ENCODE measurements around the gene IMP4.

IMP4 gene

DNA sequence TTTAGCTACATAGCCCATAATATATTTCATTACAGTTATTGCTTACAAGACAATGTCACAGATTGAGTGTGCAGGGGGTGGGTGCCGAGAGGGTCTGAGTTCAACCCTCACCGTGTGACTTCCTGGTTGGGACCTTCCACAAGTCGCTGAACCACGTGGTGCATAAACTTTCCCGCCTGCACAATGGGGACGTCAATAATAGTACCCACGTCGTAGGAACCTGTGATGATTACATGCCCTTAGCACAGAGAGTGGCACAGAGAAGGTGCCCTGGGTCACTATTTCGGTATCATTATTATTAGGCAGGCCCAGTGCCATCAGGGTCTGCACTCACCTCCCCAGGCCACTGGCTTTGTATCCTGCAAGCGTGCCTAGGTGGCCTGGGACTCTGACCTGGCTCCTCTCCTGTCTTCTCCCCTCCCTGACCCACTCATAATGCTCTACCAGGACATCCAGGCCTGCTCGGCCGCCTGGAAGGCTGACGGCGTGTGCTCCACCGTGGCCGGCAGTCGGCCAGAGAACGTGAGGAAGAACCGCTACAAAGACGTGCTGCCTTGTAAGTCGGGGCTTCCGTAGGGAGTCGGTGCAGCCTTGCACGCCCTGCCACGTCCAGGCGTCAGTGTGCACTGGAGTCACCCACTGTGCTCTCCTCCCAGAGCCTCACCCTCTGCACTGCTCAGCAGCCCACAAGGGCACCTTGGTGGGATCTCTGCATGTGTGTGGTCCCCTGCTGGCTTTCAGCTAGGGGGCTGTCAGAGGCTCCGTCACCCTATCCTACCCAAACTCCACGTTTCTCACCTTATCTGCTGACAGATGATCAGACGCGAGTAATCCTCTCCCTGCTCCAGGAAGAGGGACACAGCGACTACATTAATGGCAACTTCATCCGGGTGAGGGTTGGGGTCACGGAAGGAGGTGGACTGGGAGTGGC, 16.0 kb downstream of the IMP4 start:
- DNase-seq = no peak

DNA sequence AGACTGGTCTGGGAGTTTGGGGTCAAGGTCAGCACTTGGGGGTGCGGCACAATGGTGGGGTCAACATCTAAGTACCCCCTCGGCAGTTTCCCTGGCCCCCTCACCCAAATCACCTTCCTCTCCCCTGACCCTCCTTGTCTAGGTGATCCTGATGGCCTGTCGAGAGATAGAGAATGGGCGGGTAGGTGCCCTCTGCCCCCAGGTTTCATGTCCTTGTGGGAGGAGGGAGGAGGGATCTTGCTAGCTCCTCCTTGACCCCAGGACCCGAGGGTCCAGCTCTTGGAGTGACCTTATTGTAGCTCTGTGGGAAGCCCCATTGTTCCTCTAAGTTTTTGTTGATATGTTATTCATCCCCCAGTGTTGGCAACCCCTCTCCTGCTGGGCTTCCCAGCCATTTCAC, 16.8 kb downstream of the IMP4 start:
- no peak for DNase-seq

DNA sequence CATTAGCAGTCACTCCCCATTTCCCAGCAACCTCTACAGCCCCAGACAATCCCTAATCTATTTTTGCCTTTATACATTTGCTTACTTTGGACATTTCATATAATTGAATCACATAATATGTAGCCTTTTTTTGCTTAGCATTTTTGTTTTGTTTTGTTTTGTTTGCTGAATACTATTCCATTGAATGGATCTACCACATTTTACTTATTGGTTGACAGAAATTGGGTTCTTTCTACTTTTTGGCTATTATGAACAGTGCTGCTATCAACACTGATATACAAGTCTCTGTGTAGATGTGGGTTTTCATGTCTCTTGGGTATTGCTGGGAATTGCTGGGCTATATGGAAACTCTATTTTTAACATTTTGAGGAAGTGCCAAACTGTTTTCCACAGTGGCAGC, 20.8 kb downstream of the IMP4 start:
- DNase-seq = no peak

GRCh38 chr2:130365075-130365474, 22.4 kb downstream of the IMP4 start:
- no peak for DNase-seq

GRCh38 chr2:130365963-130366362, 23.3 kb downstream of the IMP4 start:
- no peak for DNase-seq

- no peak for DNase-seq
Measured at GRCh38 chr2:130366720-130367119, 24.0 kb downstream of the IMP4 start.

DNA sequence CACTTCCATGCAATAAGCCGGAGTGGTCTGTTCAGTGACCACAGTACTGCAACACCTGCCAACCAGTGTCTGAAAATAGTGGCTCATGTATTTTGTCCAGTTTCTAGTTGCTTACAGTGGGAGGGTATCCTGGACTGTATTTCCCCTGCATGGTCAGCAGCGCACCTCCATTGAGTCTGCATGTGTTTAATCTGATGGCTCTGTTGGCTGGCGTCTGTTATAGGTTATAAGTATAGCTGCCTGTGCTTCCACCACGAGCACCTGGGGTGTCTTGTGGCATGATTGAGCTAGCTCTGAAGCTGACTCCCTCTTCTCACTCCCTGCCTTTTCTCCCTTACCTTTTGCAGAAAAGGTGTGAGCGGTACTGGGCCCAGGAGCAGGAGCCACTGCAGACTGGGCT, 26.1 kb downstream of the IMP4 start:
- no peak for DNase-seq

DNA sequence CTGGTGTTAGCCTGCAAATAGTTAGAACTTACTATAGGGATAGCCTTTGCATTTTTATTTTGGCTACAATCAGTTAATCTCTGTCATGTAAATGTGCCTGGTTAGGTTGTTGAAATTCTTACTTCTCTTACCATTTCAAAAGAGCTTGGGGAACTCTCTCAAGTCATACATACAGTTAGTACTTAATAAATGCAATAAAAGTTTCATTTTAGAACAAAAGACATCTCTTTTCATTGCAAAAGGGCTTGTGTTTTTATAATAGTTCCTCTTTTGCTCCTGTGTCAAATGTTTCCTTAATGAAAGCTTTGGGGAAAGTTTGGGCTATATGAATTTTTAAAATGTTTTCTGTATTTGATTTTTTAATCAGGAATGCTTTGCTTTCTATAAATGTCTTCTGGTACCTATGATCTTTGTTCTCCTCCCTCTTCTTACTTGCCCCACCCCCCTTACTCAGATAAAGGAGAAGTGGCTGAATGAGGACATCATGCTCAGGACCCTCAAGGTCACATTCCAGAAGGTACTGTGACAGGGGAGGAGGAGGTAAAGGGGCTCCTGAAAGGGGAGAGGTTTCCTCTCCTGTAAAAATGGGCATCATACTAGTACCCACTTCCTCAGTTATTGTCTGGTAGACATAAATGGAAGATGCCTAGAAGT, 26.7 kb downstream of the IMP4 start:
- DNase-seq = no peak

- DNase-seq = no peak
Measured at GRCh38 chr2:130369965-130370341, 27.3 kb downstream of the IMP4 start.

GRCh38 chr2:130370490-130370889, 27.8 kb downstream of the IMP4 start:
- DNase-seq = no peak

DNA sequence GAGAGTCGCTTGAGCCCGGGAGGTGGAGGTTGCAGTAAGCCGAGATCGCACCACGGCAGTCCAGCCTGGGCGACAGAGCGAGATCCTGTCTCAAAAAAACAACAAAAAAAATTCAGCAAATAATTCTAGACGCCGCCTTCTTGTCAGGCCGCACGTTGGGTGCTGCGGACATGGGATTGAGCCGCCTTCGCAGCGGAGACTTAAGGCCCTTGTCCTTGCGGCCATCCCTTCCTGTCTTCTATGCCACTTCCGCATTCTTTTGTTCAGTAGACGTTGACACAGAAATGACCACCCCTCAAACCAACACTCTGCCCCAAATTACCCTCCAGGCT, 29.0 kb downstream of the IMP4 start:
- DNase-seq = no peak

GRCh38 chr2:130372055-130372832, 29.5 kb downstream of the IMP4 start:
- DNase-seq = peak; percentile 70

GRCh38 chr2:130372833-130373807, 30.4 kb downstream of the IMP4 start:
- DNase-seq = no peak

DNA sequence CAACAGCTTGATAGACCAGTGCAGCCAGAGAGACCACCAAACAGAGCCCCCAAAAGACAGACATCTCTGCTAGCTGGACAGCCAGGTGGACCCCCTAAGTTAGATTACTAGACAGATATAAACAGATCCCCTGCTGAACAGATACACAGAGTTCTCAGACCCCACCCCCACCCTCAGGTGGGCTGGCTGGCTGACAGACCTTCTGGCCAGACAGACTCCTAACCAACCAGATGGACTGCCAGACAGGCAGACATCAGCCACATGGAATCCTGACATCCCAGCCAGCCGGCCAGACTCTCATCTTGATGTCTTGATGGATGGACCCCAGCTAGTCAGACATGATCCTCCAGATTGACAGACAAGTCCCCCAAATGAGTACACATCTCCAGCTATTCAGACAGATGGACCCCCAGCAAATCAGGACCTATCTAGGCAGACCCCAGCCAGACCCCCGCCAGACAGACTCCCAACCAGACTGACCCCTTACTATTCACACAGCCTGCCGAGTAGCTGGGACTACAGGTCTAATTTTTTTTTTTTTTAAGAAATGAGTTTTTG, 31.2 kb downstream of the IMP4 start:
- DNase-seq = no peak

DNA sequence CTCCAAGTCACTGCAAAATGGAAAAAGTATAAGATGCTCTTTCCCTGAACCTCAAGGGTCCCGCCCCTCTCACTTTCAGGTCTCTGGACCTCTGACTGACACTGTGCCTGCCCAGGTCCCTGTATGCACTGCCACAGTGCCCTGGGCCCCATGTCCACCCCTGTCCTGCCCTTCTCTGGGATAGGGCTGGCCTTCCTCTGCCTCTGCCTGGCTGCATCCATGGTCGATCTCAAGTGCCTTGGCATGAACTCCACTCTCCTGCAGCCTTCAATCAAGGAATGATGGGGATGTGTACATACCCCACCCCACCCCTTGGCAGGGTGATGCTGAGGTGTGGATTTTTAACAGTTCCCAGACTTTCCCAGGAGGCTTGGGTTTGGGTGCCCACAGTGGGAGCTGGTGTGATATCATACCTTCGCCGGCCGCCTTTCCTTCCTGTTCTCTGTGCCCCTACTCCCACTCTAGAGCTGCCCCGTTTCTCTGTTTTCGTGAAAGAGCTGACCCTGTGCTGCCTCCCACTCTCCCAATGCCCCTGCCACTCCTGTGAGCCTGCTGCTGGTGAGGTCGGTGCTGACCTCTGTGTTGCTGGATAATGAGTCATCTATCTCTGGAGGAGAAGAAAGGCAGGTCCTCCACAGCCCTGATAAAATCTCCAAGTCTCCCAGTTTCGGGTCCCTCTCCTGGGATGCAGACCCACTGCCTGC, 32.0 kb downstream of the IMP4 start:
- DNase-seq = no peak

DNA sequence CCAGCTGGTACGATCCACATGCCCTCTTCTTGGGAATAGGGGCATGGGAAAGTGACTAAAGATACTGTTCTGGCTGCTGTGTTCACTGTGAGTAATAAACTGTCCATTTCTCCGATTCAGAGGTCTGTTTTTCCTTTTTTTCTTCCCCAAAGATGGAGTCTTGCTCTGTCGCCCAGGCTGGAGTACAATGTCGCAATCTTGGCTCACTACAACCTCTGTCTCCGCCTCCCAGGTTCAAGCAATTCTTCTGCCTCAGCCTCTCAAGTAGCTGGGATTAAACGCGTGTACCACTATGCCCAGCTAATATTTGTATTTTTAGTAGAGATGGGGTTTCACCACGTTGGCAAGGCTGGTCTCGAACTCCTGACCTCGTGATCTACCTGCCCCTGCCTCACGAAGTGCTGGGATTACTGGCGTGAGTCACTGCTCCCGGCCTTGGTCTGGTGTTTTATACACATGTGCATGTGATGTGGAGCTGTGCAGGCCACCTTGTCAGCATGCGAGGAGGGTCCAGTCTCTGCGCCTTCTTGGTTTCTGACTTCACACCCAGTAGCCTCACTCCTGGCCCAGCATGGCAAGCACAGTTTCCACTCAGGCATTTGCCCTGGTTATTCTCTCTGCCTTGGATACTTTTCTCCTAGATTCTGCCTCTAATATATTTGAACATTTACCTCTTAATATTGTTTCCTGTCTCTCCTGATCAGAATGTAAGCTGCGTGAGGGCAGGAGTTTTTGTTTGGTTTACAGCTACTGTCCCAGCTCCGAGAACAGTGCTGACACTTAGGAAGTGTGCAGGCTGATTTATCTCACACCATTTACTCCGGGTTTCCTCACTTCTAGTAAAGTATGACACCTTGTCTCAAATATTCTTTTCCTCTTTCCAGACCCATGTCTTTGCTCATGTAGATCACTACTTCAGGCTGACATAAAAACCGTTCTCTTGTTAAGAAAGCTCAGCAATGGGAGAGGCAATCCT, 32.9 kb downstream of the IMP4 start:
- no peak for DNase-seq

GRCh38 chr2:130376433-130377293, 34.0 kb downstream of the IMP4 start:
- no peak for DNase-seq

DNA sequence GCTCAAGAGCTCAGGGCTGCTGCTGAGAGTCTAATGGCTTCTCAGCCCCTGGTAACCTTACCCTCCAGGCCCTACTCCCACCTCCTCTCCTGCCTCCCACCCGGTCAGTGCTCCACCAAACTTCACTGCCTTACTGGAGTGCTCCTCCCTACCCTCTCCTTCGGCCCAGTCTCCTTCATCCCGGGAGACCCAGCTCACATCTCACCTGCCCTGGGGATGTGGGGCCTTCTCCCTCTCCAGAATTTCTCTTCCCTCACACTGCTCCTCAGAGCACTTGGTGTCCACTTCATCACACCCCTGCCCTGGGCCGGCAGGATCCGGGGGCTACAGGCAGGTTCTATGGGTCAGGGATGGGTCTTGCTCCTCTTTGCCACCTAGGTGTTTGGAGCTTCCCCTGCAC, 34.8 kb downstream of the IMP4 start:
- DNase-seq = no peak

DNA sequence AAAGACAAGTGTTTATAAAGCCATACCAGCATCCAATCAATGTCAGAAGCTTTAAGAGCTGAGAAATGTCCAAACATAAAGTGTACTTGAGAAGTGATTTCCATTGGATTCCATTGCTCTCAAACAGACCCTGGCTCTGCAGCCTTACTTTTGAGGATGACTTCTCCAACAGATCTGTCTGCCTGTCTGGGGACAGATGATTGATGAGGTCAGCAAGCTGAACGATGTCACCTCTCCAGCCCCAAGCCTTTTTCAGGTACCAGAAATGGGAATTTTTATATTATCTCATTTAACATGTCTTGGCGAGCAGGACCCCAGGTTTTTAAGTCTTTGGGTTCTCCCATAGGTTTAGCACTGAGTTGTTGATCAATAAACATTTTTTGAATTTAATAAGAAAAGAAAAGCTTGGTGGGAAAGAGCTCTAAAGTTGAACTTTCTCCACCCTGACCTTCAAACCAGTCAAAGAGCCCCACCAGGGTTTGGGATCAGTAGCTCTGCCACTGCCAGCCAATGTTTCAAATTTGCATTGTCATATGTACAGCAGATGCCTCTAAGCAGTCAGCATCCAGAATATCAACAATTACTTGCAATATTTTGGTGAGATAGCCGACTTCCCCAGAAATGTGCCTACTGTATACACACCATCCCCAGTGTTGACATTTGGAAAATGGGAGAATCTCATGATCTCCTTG, 35.7 kb downstream of the IMP4 start:
- no peak for DNase-seq
